ENCODE measurements around the gene CREM.

CREM gene

GRCh38 chr10:35167342-35167741, 40.7 kb downstream of the CREM start:
- TF ChIP-seq CTCF (IDR thresholded peaks at IDR 0.05) = no peak
- Histone ChIP-seq H3K4me1 (peaks cover 0 to 7% (median 0%) of the 10 kb centered on the region in 4 donors), H3K9me3 (peaks cover 0 to 5% (median 0%) of the 10 kb centered on the region in 3 donors), H3K4me3 (no peak overlapping the region), H3K36me3 (no peaks in the 10 kb centered on the region), H3K27me3 (no peaks in the 10 kb centered on the region), H3K27ac (no peak overlapping the region)
- intact Hi-C loops (cut with DNase I; ENCODE audit: low total_unique reads) = no loop called here
- no peak for DNase-seq

DNA sequence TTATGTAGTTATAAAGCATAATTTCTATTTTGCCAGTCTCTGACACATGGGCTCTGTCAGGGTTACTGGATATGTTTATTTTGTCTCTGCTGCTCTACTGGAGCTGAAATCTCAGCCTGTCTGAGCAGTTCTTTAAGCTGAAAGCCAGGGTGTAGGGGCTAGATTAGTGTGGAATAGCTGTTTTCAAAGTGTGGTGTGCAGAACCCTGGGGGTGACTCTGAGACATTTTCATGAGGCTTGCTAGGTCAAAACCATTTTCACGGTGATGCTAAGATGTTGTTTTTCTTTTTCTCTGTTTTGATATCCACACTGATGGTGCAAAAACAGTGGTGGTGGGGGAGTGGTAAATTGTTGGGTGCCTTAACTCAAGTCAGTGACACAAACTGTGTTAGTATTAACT, 45.5 kb downstream of the CREM start:
- Histone ChIP-seq H3K36me3 (no peaks in the 10 kb centered on the region), H3K4me3 (no peak overlapping the region), H3K4me1 (peaks cover 0 to 11% (median 0%) of the 10 kb centered on the region in 4 donors), H3K9me3 (peaks cover 0 to 5% (median 0%) of the 10 kb centered on the region in 3 donors), H3K27ac (no peak overlapping the region), H3K27me3 (no peaks in the 10 kb centered on the region)
- no peak for TF ChIP-seq CTCF (IDR thresholded peaks at IDR 0.05)
- intact Hi-C loops (cut with DNase I; ENCODE audit: low total_unique reads) = no loop called here
- no peak for DNase-seq

DNA sequence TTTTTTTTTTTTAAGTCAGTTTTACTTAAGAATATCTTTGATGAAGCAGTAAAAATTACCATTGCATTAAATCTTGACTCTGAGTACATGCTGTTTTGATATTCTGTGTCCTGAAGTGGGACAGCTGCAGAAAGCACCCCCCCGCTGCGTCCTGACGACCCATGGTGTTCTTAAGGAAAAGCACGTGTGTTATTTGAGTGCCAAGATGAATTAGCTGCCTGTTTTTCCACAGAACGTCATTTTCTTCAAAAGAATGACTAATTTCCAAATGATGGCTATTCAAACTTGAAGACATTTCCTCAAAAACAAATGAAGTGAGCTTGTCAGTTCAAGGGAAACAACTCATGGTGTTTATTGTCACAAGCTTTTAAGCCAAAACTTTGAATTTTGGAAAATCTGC, 45.9 kb downstream of the CREM start:
- peaks cover 0 to 11% (median 0%) of the 10 kb centered on the region in 4 donors for H3K4me1 ChIP-seq
- peak in 1 of 2 donors; percentile 47 for DNase-seq
- no peak overlapping the region for H3K27ac ChIP-seq
- H3K27me3 ChIP-seq = no peaks in the 10 kb centered on the region
- intact Hi-C loops (cut with DNase I; ENCODE audit: low total_unique reads) = no loop called here
- no peak overlapping the region for H3K4me3 ChIP-seq
- peaks cover 0 to 2% (median 0%) of the 10 kb centered on the region in 3 donors for H3K9me3 ChIP-seq
- H3K36me3 ChIP-seq = no peaks in the 10 kb centered on the region
- no peak for TF ChIP-seq CTCF (IDR thresholded peaks at IDR 0.05)

DNA sequence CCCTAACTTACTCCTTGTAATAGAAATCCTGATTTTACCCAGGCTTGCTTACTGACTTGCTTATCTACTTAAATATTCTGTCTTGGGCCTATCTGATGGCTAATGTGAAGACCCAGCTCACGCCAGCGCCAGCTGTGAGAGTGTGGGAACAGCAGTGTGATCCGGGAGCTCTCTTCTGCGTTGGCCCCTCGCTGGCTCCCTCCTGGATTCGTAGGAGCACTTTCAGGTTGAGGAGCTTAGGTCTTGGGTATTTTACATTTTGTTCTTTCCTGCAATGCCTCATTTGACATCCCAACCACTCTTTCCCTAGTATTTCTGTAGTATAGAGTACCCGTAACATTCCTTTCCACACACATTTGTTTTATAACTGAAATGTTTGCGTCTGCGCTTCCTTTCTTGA, 51.7 kb downstream of the CREM start:
- H3K4me3 ChIP-seq = no peak overlapping the region
- TF ChIP-seq CTCF (IDR thresholded peaks at IDR 0.05) = no peak
- H3K36me3 ChIP-seq = no peaks in the 10 kb centered on the region
- intact Hi-C loops (cut with DNase I; ENCODE audit: low total_unique reads) = no loop called here
- H3K9me3 ChIP-seq = no peaks in the 10 kb centered on the region
- H3K27me3 ChIP-seq = no peaks in the 10 kb centered on the region
- H3K27ac ChIP-seq = no peak overlapping the region
- no peak for DNase-seq
- no peaks in the 10 kb centered on the region for H3K4me1 ChIP-seq

GRCh38 chr10:35182631-35183510, 56.2 kb downstream of the CREM start:
- no peaks in the 10 kb centered on the region for H3K36me3 ChIP-seq
- no peak for DNase-seq
- intact Hi-C loops (cut with DNase I; ENCODE audit: low total_unique reads) = no loop called here

More at GRCh38 chr10:35182631-35183510, 56.2 kb downstream of the CREM start:
- H3K4me1 ChIP-seq = no peaks in the 10 kb centered on the region
- no peaks in the 10 kb centered on the region for H3K9me3 ChIP-seq
- no peak for TF ChIP-seq CTCF (IDR thresholded peaks at IDR 0.05)
- H3K4me3 ChIP-seq = no peak overlapping the region
- no peaks in the 10 kb centered on the region for H3K27me3 ChIP-seq
- H3K27ac ChIP-seq = no peak overlapping the region

Data from tibial artery (tissue), 4 donors.